ENCODE results near the gene CACYBP.

DNA sequence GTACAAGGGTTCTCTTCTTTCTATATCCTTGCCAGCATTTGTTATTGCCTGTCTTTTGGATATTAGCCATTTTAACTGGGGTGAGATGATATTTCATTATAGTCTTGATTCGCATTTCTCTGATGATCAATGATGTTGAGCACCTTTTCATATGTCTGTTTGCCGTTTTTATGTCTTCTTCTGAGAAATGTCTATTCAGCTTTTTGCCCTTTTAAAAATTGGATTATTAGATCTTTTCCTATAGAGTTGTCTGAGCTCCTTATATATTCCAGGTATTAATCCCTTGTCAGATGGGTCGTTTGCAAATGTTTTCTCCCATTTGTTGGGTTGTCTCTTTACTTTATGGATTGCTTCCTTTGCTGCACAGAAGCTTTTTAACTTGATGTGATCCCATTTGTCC, 42.9 kb downstream of the CACYBP start:
- no peak for TF ChIP-seq GATA2 (IDR thresholded peaks at IDR 0.05; ENCODE audit: low read depth, low read length)
- no peak for TF ChIP-seq GATA3 (IDR thresholded peaks at IDR 0.05; ENCODE audit: low read depth, low read length)
